HCT116 (cell line): Measurements from ENCODE around the gene TGM2. TPM values are rescaled to one million over a fixed set of nuclear protein-coding genes. Genes with fewer than 3 reads are reported as not detected.

Experiments used
- ATAC-seq: fragments of 200-7000 bp; cut with Tn5 transposase; 2 replicates; pipeline ENCODE4 v1.9.1; 2020; ENCODE audit warnings: mild to moderate bottlenecking, moderate library complexity
- BruUV-seq: library from RNA; stranded (reverse); fragments of 400-500 nt; replicated peaks from 2 replicates; lab custom pipeline; 2021; lab: Mats Ljungman, UMichigan
- CTCF ChIA-PET: fragments of 300-600 bp; sonication (Branson Sonifier 250); formaldehyde crosslinking; loops from one replicate; lab custom pipeline; 2021; ENCODE audit warnings: antibody characterized with exemption; lab: Charles Lee
- POLR2A ChIA-PET: fragments of 300-600, 350-600 bp; sonication (Branson Sonifier 250); formaldehyde crosslinking; loops from one replicate; lab custom pipeline; 2021; ENCODE audit warnings: antibody characterized with exemption; lab: Charles Lee
- RAD21 ChIA-PET, 2 experiments: fragments of 300-600 bp; sonication (Branson Sonifier 250); formaldehyde crosslinking; loops; one replicate each; lab custom pipeline; 2023; ENCODE audit warnings: low total read pairs in 2 of 2; ENCODE audit not compliant: uncharacterized antibody in 2 of 2, unreplicated experiment in 2 of 2, low non-redundant PET in 1 of 2; lab: Charles Lee
- DNase-seq: peaks from one replicate; pipeline ENCODE4 v3.0.0-alpha.2; 2010; ENCODE audit warnings: low read depth, low spot score
- H2AFZ ChIP-seq: fragments of 200-600 bp; shearing (Covaris generic), sonication (generic); 2 replicates; pipeline ENCODE4 v1.6.1; 2017; ENCODE audit warnings: low read depth, mixed run types, mixed read lengths, antibody characterized with exemption, low read length; ENCODE audit not compliant: poor library complexity, severe bottlenecking
- H3K27ac ChIP-seq: 2 replicates; pipeline ENCODE4 v1.5.1; 2012; ENCODE audit warnings: low read depth, low read length
- H3K27me3 ChIP-seq: fragments of 200-600 bp; sonication (generic); 2 replicates; pipeline ENCODE4 v1.6.1; 2016; ENCODE audit warnings: mixed run types, low read length, mixed read lengths; ENCODE audit not compliant: insufficient read depth
- H3K36me3 ChIP-seq, 2 experiments: fragments of 200-500 bp in 1 of 2; fragments of 200-600 bp in 1 of 2; sonication (Bioruptor generic) in 1 of 2; sonication (generic) in 1 of 2; 2 replicates each; pipeline versions ENCODE4 v1.5.1 to v1.6.1; 2014 to 2016; ENCODE audit warnings: low read length in 2 of 2, inconsistent platforms in 1 of 2, mixed read lengths in 1 of 2, mixed run types in 1 of 2; ENCODE audit not compliant: insufficient read depth in 2 of 2, control insufficient read depth in 1 of 2
- H3K4me1 ChIP-seq, 2 experiments: fragments of 200-600 bp in 1 of 2; sonication (generic) in 1 of 2; 2 replicates each; pipeline versions ENCODE4 v1.5.1 to v1.6.1; 2012 to 2017; ENCODE audit warnings: low read length in 2 of 2, inconsistent platforms in 1 of 2, mild to moderate bottlenecking in 1 of 2, mixed read lengths in 1 of 2, mixed run types in 1 of 2, moderate library complexity in 1 of 2; ENCODE audit not compliant: insufficient read depth in 2 of 2, control insufficient read depth in 1 of 2
- H3K4me2 ChIP-seq: fragments of 200-600 bp; sonication (generic); 2 replicates; pipeline ENCODE4 v1.6.1; 2017; ENCODE audit warnings: mixed run types, low read length, mixed read lengths
- H3K4me3 ChIP-seq, 2 experiments: fragments of 200-600 bp in 1 of 2; sonication (generic) in 1 of 2; replicated peaks in 1 of 2; 2 replicates each; pipeline ENCODE4 v1.5.1; 2011 to 2016; ENCODE audit warnings: low read length in 2 of 2, control low read depth in 1 of 2, low read depth in 1 of 2, mild to moderate bottlenecking in 1 of 2, mixed read lengths in 1 of 2, mixed run types in 1 of 2
- H3K79me2 ChIP-seq: fragments of 200-600 bp; sonication (generic); 2 replicates; pipeline ENCODE4 v1.6.1; 2017; ENCODE audit warnings: mild to moderate bottlenecking, mixed run types, low read length, moderate library complexity, mixed read lengths; ENCODE audit not compliant: insufficient read depth
- H3K9ac ChIP-seq: fragments of 200-600 bp; sonication (generic); 2 replicates; pipeline ENCODE4 v1.6.1; 2016; ENCODE audit warnings: low read length, mixed read lengths
- H3K9me2 ChIP-seq: fragments of 200-600 bp; sonication (generic), shearing (Covaris generic); 2 replicates; pipeline ENCODE4 v1.6.1; 2017; ENCODE audit warnings: mixed run types, mild to moderate bottlenecking, moderate library complexity; ENCODE audit not compliant: insufficient read depth
- H3K9me3 ChIP-seq, 2 experiments: fragments of 200-500 bp in 1 of 2; fragments of 200-600 bp in 1 of 2; sonication (Bioruptor generic) in 1 of 2; sonication (generic) in 1 of 2; 2 replicates each; pipeline ENCODE4 v1.6.1; 2014 to 2017; ENCODE audit warnings: low read length in 2 of 2, mixed read lengths in 2 of 2, inconsistent platforms in 1 of 2, low read depth in 1 of 2, mild to moderate bottlenecking in 1 of 2, mixed run types in 1 of 2, moderate library complexity in 1 of 2; ENCODE audit not compliant: control insufficient read depth in 1 of 2, insufficient read depth in 1 of 2
- H4K20me1 ChIP-seq: fragments of 200-600 bp; sonication (generic), shearing (Covaris generic); 2 replicates; pipeline ENCODE4 v1.6.1; 2017; ENCODE audit warnings: mixed run types, mild to moderate bottlenecking, moderate library complexity; ENCODE audit not compliant: insufficient read depth
- ATF3 ChIP-seq: IDR thresholded peaks from 2 replicates; pipeline ENCODE4 v1.6.1; 2012
- CBX3 ChIP-seq: IDR thresholded peaks from 2 replicates; pipeline ENCODE4 v1.6.1; 2012; ENCODE audit warnings: low read depth
- EZH2phosphoT487 ChIP-seq: fragments of 200-600 bp; IDR thresholded peaks from 2 replicates; pipeline ENCODE4 v1.6.1; 2018; ENCODE audit warnings: antibody characterized with exemption, borderline replicate concordance
- FOSL1 ChIP-seq: IDR thresholded peaks from 2 replicates; pipeline ENCODE4 v1.6.1; 2012; ENCODE audit warnings: low read depth
- POLR2A ChIP-seq: IDR thresholded peaks from 2 replicates; pipeline ENCODE4 v1.7.0; 2011; ENCODE audit warnings: borderline replicate concordance; ENCODE audit not compliant: insufficient read depth, insufficient read length; ENCODE audit errors: extremely low read depth
- SIN3A ChIP-seq: IDR thresholded peaks from 2 replicates; pipeline ENCODE4 v1.6.1; 2012; ENCODE audit warnings: low read depth
- SP1 ChIP-seq: IDR thresholded peaks from 2 replicates; pipeline ENCODE4 v1.6.1; 2012; ENCODE audit warnings: low read depth
- TCF7L2 ChIP-seq: IDR thresholded peaks from 2 replicates; pipeline ENCODE4 v1.7.0; 2011; ENCODE audit warnings: borderline replicate concordance, inconsistent platforms; ENCODE audit not compliant: insufficient read depth, insufficient read length; ENCODE audit errors: extremely low read depth
- intact Hi-C: fragments of 100-400 bp; cut with micrococcal nuclease; formaldehyde crosslinking; loops from 2 replicates; pipeline ENCODE4 v1.10.0; 2022
- total RNA-seq: library from RNA; stranded (reverse); gene quantifications from one replicate; pipeline ENCODE4 v1.2.1, GENCODE V29; 2021; ENCODE audit not compliant: unreplicated experiment
- TF ChIP-seq, protein P1 (sequence below): IDR thresholded peaks from 2 replicates; pipeline ENCODE4 v1.6.1; 2012; ENCODE audit warnings: low read depth
- TF ChIP-seq, protein P2 (sequence below): IDR thresholded peaks from 2 replicates; pipeline ENCODE4 v1.6.1; 2011; ENCODE audit warnings: mild to moderate bottlenecking, low read length, moderate library complexity; ENCODE audit not compliant: insufficient replicate concordance; ENCODE audit errors: extremely low read depth

The TGM2 gene
- total RNA-seq, 1 experiment from 2014 or later, result 6.1 TPM

GRCh38 chr20:38121741-38122140 lies 43.3 kb downstream of the TGM2 start:
- no peak for TF ChIP-seq POLR2A
- no peak for TF ChIP-seq FOSL1
- TF ChIP-seq EZH2phosphoT487, result no peak
- no peak for TF ChIP-seq SP1
- TF ChIP-seq, protein P1, sequence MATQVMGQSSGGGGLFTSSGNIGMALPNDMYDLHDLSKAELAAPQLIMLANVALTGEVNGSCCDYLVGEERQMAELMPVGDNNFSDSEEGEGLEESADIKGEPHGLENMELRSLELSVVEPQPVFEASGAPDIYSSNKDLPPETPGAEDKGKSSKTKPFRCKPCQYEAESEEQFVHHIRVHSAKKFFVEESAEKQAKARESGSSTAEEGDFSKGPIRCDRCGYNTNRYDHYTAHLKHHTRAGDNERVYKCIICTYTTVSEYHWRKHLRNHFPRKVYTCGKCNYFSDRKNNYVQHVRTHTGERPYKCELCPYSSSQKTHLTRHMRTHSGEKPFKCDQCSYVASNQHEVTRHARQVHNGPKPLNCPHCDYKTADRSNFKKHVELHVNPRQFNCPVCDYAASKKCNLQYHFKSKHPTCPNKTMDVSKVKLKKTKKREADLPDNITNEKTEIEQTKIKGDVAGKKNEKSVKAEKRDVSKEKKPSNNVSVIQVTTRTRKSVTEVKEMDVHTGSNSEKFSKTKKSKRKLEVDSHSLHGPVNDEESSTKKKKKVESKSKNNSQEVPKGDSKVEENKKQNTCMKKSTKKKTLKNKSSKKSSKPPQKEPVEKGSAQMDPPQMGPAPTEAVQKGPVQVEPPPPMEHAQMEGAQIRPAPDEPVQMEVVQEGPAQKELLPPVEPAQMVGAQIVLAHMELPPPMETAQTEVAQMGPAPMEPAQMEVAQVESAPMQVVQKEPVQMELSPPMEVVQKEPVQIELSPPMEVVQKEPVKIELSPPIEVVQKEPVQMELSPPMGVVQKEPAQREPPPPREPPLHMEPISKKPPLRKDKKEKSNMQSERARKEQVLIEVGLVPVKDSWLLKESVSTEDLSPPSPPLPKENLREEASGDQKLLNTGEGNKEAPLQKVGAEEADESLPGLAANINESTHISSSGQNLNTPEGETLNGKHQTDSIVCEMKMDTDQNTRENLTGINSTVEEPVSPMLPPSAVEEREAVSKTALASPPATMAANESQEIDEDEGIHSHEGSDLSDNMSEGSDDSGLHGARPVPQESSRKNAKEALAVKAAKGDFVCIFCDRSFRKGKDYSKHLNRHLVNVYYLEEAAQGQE, result no peak
- TF ChIP-seq ATF3, result no peak
- TF ChIP-seq, protein P2, sequence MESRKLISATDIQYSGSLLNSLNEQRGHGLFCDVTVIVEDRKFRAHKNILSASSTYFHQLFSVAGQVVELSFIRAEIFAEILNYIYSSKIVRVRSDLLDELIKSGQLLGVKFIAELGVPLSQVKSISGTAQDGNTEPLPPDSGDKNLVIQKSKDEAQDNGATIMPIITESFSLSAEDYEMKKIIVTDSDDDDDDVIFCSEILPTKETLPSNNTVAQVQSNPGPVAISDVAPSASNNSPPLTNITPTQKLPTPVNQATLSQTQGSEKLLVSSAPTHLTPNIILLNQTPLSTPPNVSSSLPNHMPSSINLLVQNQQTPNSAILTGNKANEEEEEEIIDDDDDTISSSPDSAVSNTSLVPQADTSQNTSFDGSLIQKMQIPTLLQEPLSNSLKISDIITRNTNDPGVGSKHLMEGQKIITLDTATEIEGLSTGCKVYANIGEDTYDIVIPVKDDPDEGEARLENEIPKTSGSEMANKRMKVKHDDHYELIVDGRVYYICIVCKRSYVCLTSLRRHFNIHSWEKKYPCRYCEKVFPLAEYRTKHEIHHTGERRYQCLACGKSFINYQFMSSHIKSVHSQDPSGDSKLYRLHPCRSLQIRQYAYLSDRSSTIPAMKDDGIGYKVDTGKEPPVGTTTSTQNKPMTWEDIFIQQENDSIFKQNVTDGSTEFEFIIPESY, result no peak
- TF ChIP-seq SIN3A, result no peak
- no peak for TF ChIP-seq TCF7L2
- no peak for TF ChIP-seq CBX3
- TF ChIP-seq, all 23 proteins: peak for 0
- H2AFZ ChIP-seq, result no peak overlapping the region
- no peak for ATAC-seq
- intact Hi-C loops, result no loop called here
- H3K9me2 ChIP-seq, result no peaks in the 10 kb centered on the region
- no peak overlapping the region for H3K27ac ChIP-seq
- no peak overlapping the region for H3K4me2 ChIP-seq
- no peak for DNase-seq
- ChIA-PET RAD21 (no interaction called here), CTCF (no interaction called here), POLR2A (no interaction called here)
- no peak overlapping the region for H3K4me3 ChIP-seq
- H3K9me3 ChIP-seq, result no peaks in the 10 kb centered on the region
- no peaks in the 10 kb centered on the region for H3K79me2 ChIP-seq
- H3K4me1 ChIP-seq, result peaks cover 19 to 42% of the 10 kb centered on the region in 2 experiments
- no peak overlapping the region for H3K9ac ChIP-seq
- H3K36me3 ChIP-seq, result no peaks in the 10 kb centered on the region
- H3K27me3 ChIP-seq, result no peaks in the 10 kb centered on the region
- BruUV-seq, result no TSS peak
- H4K20me1 ChIP-seq, result no peaks in the 10 kb centered on the region
